K562 (cell line): ENCODE results near the gene RNF13. TPM values are rescaled to one million over a fixed set of nuclear protein-coding genes. Genes with fewer than 3 reads are reported as not detected.

Experiments used
- ATAC-seq: fragments of 200-7000 bp; cut with Tn5 transposase; 3 replicates; pipeline ENCODE4 v1.9.1; 2020; ENCODE audit warnings: moderate library complexity
- BruUV-seq: library from RNA; stranded (reverse); fragments of 400-500 nt; replicated peaks from 2 replicates; lab custom pipeline; 2021; lab: Mats Ljungman, UMichigan
- CTCF ChIA-PET: fragments of 300-600 bp; formaldehyde crosslinking; extraction: SDS; loops from one replicate; lab custom pipeline; 2021; ENCODE audit warnings: low intra/inter-chr PET ratio; lab: Yijun Ruan, JAX
- POLR2A ChIA-PET: fragments of 300-600, 350-650 bp; sonication (Branson Sonifier 250); formaldehyde crosslinking; extraction: SDS; loops from one replicate; lab custom pipeline; 2021; ENCODE audit warnings: antibody characterized with exemption, inconsistent platforms; lab: Yijun Ruan, JAX
- DNase-seq, 4 experiments: peaks; one replicate each; pipeline versions ENCODE4 v3.0.0 to v3.0.0-alpha.2; 2011 to 2018; ENCODE audit warnings: low spot score in 3 of 4, mixed read lengths in 3 of 4; ENCODE audit errors: extremely low read depth in 1 of 4
- FAIRE-seq: peaks from 2 replicates; lab custom pipeline; 2011; peaks lifted over from hg19 to GRCh38; lab: Jason Lieb, UNC
- H2AFZ ChIP-seq: 2 replicates; pipeline ENCODE4 v1.6.0; 2011; ENCODE audit warnings: low read depth, low read length, control low read depth, inconsistent platforms
- H3K27ac ChIP-seq: fragments of 200-600 bp; 3 replicates; pipeline ENCODE4 v1.8.0; 2011; ENCODE audit warnings: low read depth, mild to moderate bottlenecking, control low read depth, inconsistent platforms, low read length, moderate library complexity, mixed read lengths; ENCODE audit errors: extremely low read depth
- H3K27me3 ChIP-seq, 2 experiments: fragments of 300-600 bp in 1 of 2; 2 replicates in 1 of 2; 3 replicates in 1 of 2; pipeline versions ENCODE4 v1.6.0 to v1.8.0; 2011; ENCODE audit warnings: inconsistent platforms in 2 of 2, low read length in 2 of 2, mild to moderate bottlenecking in 1 of 2, mixed read lengths in 1 of 2, moderate library complexity in 1 of 2; ENCODE audit not compliant: control insufficient read depth in 2 of 2, insufficient read depth in 2 of 2
- H3K36me3 ChIP-seq: fragments of 300-600 bp; 3 replicates; pipeline ENCODE4 v1.8.0; 2011; ENCODE audit warnings: mild to moderate bottlenecking, low read length, inconsistent platforms; ENCODE audit not compliant: control insufficient read depth, insufficient read depth
- H3K4me1 ChIP-seq, 2 experiments: fragments of 200-600 bp in 1 of 2; replicated peaks in 1 of 2; 2 replicates in 1 of 2; 3 replicates in 1 of 2; pipeline versions ENCODE4 v1.5.1 to v1.8.0; 2011; ENCODE audit warnings: inconsistent platforms in 2 of 2, low read length in 2 of 2, mild to moderate bottlenecking in 1 of 2, mixed read lengths in 1 of 2, moderate library complexity in 1 of 2; ENCODE audit not compliant: control insufficient read depth in 2 of 2, insufficient read depth in 2 of 2
- H3K4me2 ChIP-seq: 2 replicates; pipeline ENCODE4 v1.6.1; 2011; ENCODE audit warnings: low read length, control low read depth, inconsistent platforms, mixed read lengths; ENCODE audit not compliant: insufficient read depth
- H3K4me3 ChIP-seq: fragments of 200-600 bp; sonication (generic), shearing (Covaris generic); 2 replicates; pipeline ENCODE4 v1.5.1; 2016; ENCODE audit warnings: control low read depth, inconsistent platforms
- H3K79me2 ChIP-seq: fragments of 200-600 bp; 3 replicates; pipeline ENCODE4 v1.8.0; 2011; ENCODE audit warnings: low read length, inconsistent platforms; ENCODE audit not compliant: control insufficient read depth, insufficient read depth
- H3K9ac ChIP-seq, 2 experiments: 2 replicates each; pipeline versions ENCODE4 v1.6.0 to v1.6.1; 2011; ENCODE audit warnings: low read depth in 2 of 2, low read length in 2 of 2, control low read depth in 1 of 2, inconsistent platforms in 1 of 2, mild to moderate bottlenecking in 1 of 2, mixed read lengths in 1 of 2; ENCODE audit not compliant: insufficient read depth in 1 of 2
- H3K9me1 ChIP-seq: one replicate; pipeline ENCODE4 v1.6.0; 2011; ENCODE audit warnings: inconsistent platforms, mild to moderate bottlenecking, low read length, moderate library complexity; ENCODE audit not compliant: control insufficient read depth, insufficient read depth
- H3K9me3 ChIP-seq: replicated peaks from 2 replicates; pipeline ENCODE4 v1.5.1; 2011; ENCODE audit warnings: low read depth, low read length, inconsistent platforms; ENCODE audit not compliant: control insufficient read depth, insufficient read depth
- H4K20me1 ChIP-seq: replicated peaks from 2 replicates; pipeline ENCODE4 v1.6.1; 2011; ENCODE audit warnings: low read length, inconsistent platforms, mixed read lengths; ENCODE audit not compliant: control insufficient read depth, insufficient read depth
- GATAD2B ChIP-seq: fragments of 450-650 bp; IDR thresholded peaks from 2 replicates; pipeline ENCODE4 v1.6.1; 2017; ENCODE audit warnings: mild to moderate bottlenecking, borderline replicate concordance
- HMBOX1 ChIP-seq: sonication (generic); IDR thresholded peaks from 2 replicates; pipeline ENCODE4 v1.6.1; 2016
- MEF2D ChIP-seq: conservative IDR thresholded peaks from 2 replicates; pipeline ENCODE4 v1.6.1; 2016; ENCODE audit warnings: low read depth, missing genetic modification characterization, missing compliant biosample characterization
- NR2C2 ChIP-seq, 2 experiments: fragments of 200-800 bp in 1 of 2; sonication (Bioruptor generic) in 1 of 2; sonication (generic) in 1 of 2; formaldehyde crosslinking in 1 of 2; IDR thresholded peaks; 2 replicates each; pipeline versions ENCODE4 v1.6.1 to v1.8.0; 2016 to 2022; ENCODE audit warnings: mild to moderate bottlenecking in 1 of 2, missing compliant biosample characterization in 1 of 2, missing genetic modification characterization in 1 of 2, missing genetic modification reagents in 1 of 2
- RBM25 ChIP-seq: fragments of 200-400 bp; formaldehyde crosslinking; IDR thresholded peaks from 2 replicates; pipeline ENCODE4 v1.6.1; 2018; ENCODE audit warnings: low read length, low read depth, moderate library complexity; ENCODE audit not compliant: severe bottlenecking
- SREBF1 ChIP-seq: fragments of 150-350 bp; IDR thresholded peaks from 2 replicates; pipeline ENCODE4 v1.6.1; 2014; ENCODE audit warnings: antibody characterized with exemption, low read depth, low read length, borderline replicate concordance
- TARDBP ChIP-seq: fragments of 450-650 bp; IDR thresholded peaks from 2 replicates; pipeline ENCODE4 v1.6.1; 2016
- ZNF717 ChIP-seq: fragments of 250-450 bp; sonication (Bioruptor Pico); IDR thresholded peaks from 2 replicates; pipeline ENCODE4 v1.5.0; 2021
- WGBS: fragments of 100-300 bp; shearing (Covaris generic); methylation state at CpG from one replicate; pipeline ENCODE4 v1.1.6; 2016; ENCODE audit warnings: low coverage, mixed read lengths; ENCODE audit not compliant: insufficient coverage; ENCODE audit errors: missing lambda C conversion rate; 5-methylcytosine and 5-hydroxymethylcytosine counted together
- in situ Hi-C: fragments of 300-500 bp; cut with MboI; formaldehyde crosslinking; loops from 4 replicates; pipeline ENCODE4 v1.15.0; 2018; ENCODE audit warnings: inconsistent platforms, mixed read lengths
- intact Hi-C: fragments of 100-400 bp; cut with micrococcal nuclease; formaldehyde crosslinking; loops from 2 replicates; pipeline ENCODE4 v1.14.2; 2022
- polyA plus RNA-seq, 8 experiments: library from polyadenylated mRNA; depleted of rRNA in 4 of 8; stranded (reverse) in 5 of 8; unstranded in 3 of 8; fragments of >200 nt; fragmentation: Nextera tagmentation in 2 of 8; fragmentation: Illumina TruSeq in 1 of 8; extraction: Ambion mirVana in 2 of 8; extraction: Trizol in 1 of 8; gene quantifications; 2 replicates each; pipeline versions ENCODE4 v1.2.1 to v1.2.3, GENCODE V29; 2011 to 2014; ENCODE audit warnings: inconsistent platforms in 1 of 8, missing spikeins in 1 of 8
- total RNA-seq, 7 experiments: library from RNA; depleted of rRNA in 6 of 7; stranded (reverse); fragments of >200 nt in 6 of 7; fragmentation: Illumina TruSeq in 2 of 7; extraction: Trizol in 2 of 7; gene quantifications; 2 replicates each; pipeline versions ENCODE4 v1.2.1 to v1.2.3, GENCODE V29; 2011 to 2021; ENCODE audit warnings: low replicate concordance in 1 of 7

Gene RNF13
- total and polyA plus RNA-seq, 9 of the 15 experiments (the other 6 are each of a cell fraction or from before 2014, with no cell fraction given), result 12.7 to 35.8 (median 18.9) TPM

GRCh38 chr3:149958171-149958796 lies 145.3 kb downstream of the RNF13 start:
- no peaks in the 10 kb centered on the region for H4K20me1 ChIP-seq
- no TSS peak for BruUV-seq
- H3K4me1 ChIP-seq, result no peaks in the 10 kb centered on the region
- FAIRE-seq (no peak), DNase-seq (no peak), ATAC-seq (no peak)
- CTCF ChIA-PET, result no interaction called here
- no peak overlapping the region for H3K4me3 ChIP-seq
- in situ Hi-C loops (loop anchor here (10.0 to 25.0 kb wide), 2 partner anchors 237 to 554 kb away; no protein-coding TSS in a partner anchor), intact Hi-C loops (no loop called here)
- no peak overlapping the region for H3K4me2 ChIP-seq
- H3K27ac ChIP-seq, result no peak overlapping the region
- TF ChIP-seq MEF2D (tag), result no peak
- no peak for TF ChIP-seq SREBF1
- no peaks in the 10 kb centered on the region for H3K36me3 ChIP-seq
- no peaks in the 10 kb centered on the region for H3K79me2 ChIP-seq
- no peak overlapping the region for H3K9ac ChIP-seq
- H2AFZ ChIP-seq, result no peak overlapping the region
- no peaks in the 10 kb centered on the region for H3K9me1 ChIP-seq
- H3K27me3 ChIP-seq, result no peaks in the 10 kb centered on the region
- POLR2A ChIA-PET, result no interaction called here
- WGBS, result 42% methylated on average over 3 of the region's 3 CpGs
- H3K9me3 ChIP-seq, result no peaks in the 10 kb centered on the region

GRCh38 chr3:149959443-149959842 lies 146.4 kb downstream of the RNF13 start:
- no peaks in the 10 kb centered on the region for H3K9me1 ChIP-seq
- no peaks in the 10 kb centered on the region for H3K79me2 ChIP-seq
- no peak overlapping the region for H3K4me3 ChIP-seq
- ChIA-PET POLR2A (no interaction called here), CTCF (no interaction called here)
- H3K4me2 ChIP-seq, result no peak overlapping the region
- FAIRE-seq (no peak), DNase-seq (no peak), ATAC-seq (no peak)
- H4K20me1 ChIP-seq, result no peaks in the 10 kb centered on the region
- in situ Hi-C loops, result loop anchor here (10.0 to 25.0 kb wide), 2 partner anchors 235 to 553 kb away; no protein-coding TSS in a partner anchor
- H3K27me3 ChIP-seq, result no peaks in the 10 kb centered on the region
- no peaks in the 10 kb centered on the region for H3K9me3 ChIP-seq
- no TSS peak for BruUV-seq
- no peak overlapping the region for H3K27ac ChIP-seq
- no peaks in the 10 kb centered on the region for H3K36me3 ChIP-seq
- no peak for TF ChIP-seq NR2C2 (CRISPR knock-in tag; IDR thresholded peaks at IDR 0.05)
- no peak for TF ChIP-seq NR2C2 (tag; IDR thresholded peaks at IDR 0.05)
- TF ChIP-seq ZNF717 (CRISPR knock-in tag), result no peak
- TF ChIP-seq TARDBP, result no peak
- no peak for TF ChIP-seq GATAD2B
- TF ChIP-seq RBM25, result no peak
- no peak for TF ChIP-seq HMBOX1
- TF ChIP-seq, all 486 proteins: peak for 0
- Histone ChIP-seq H3K4me1 (no peaks in the 10 kb centered on the region), H3K9ac (no peak overlapping the region), H2AFZ (no peak overlapping the region)
- intact Hi-C loops, result no loop called here
